B cell (primary cell): ENCODE results near the gene TENT4B. TPM values are rescaled to one million over a fixed set of nuclear protein-coding genes. Genes with fewer than 3 reads are reported as not detected.

Experiments
- ATAC-seq: fragments of 200-7000 bp; cut with Tn5 transposase; one replicate; pipeline ENCODE4 v1.10.0; 2021; ENCODE audit warnings: low read depth, mild to moderate bottlenecking, moderate number of reproducible peaks, moderate library complexity
- CTCF ChIA-PET: fragments of 350-600 bp; sonication (Branson Sonifier 250); formaldehyde crosslinking; loops from one replicate; lab custom pipeline; 2021; ENCODE audit warnings: antibody characterized with exemption, inconsistent platforms; lab: Charles Lee
- POLR2A ChIA-PET: fragments of 350-600 bp; sonication (Branson Sonifier 250); formaldehyde crosslinking; loops from one replicate; lab custom pipeline; 2021; ENCODE audit warnings: antibody characterized with exemption; lab: Charles Lee
- DNase-seq: peaks from one replicate; pipeline ENCODE4 v3.0.0; 2013
- H2AFZ ChIP-seq: 2 replicates; pipeline ENCODE4 v1.6.1; 2012; ENCODE audit warnings: mild to moderate bottlenecking, low read depth, low read length; ENCODE audit not compliant: insufficient read depth, poor library complexity, severe bottlenecking
- H3K27ac ChIP-seq, 2 donors: 1 replicate in 1 of 2; 2 replicates in 1 of 2; pipeline ENCODE4 v1.5.1; 2012 to 2013; ENCODE audit warnings: low read length in 2 of 2, mild to moderate bottlenecking in 2 of 2, moderate library complexity in 1 of 2
- H3K27me3 ChIP-seq, 4 experiments: fragments of 200-600 bp in 1 of 4; sonication (generic) in 1 of 4; replicated peaks in 1 of 4; 1 replicate in 2 of 4; 2 replicates in 2 of 4; pipeline versions ENCODE4 v1.6.1 to v1.7.0; 2013 to 2016; ENCODE audit warnings: low read length in 3 of 4, mild to moderate bottlenecking in 2 of 4, mixed read lengths in 1 of 4, moderate library complexity in 1 of 4; ENCODE audit not compliant: insufficient read depth in 4 of 4, control insufficient read depth in 3 of 4; ENCODE audit errors: control extremely low read depth in 1 of 4
- H3K36me3 ChIP-seq, 2 experiments: replicated peaks in 1 of 2; 1 replicate in 1 of 2; 2 replicates in 1 of 2; pipeline versions ENCODE4 v1.6.1 to v1.7.1; 2013; ENCODE audit warnings: low read length in 1 of 2; ENCODE audit not compliant: insufficient read depth in 2 of 2, control insufficient read depth in 1 of 2; ENCODE audit errors: control extremely low read depth in 1 of 2, extremely low read depth in 1 of 2
- H3K4me1 ChIP-seq, 2 donors: fragments of 200-600 bp in 1 of 2; sonication (generic) in 1 of 2; 1 replicate in 1 of 2; 2 replicates in 1 of 2; pipeline versions ENCODE4 v1.5.1 to v1.6.1; 2013 to 2017; ENCODE audit warnings: low read length in 2 of 2; ENCODE audit not compliant: control insufficient read depth in 2 of 2, insufficient read depth in 2 of 2
- H3K4me2 ChIP-seq: replicated peaks from 2 replicates; pipeline ENCODE3; 2012; ENCODE audit warnings: mild to moderate bottlenecking, low read depth, low read length; ENCODE audit not compliant: poor library complexity, severe bottlenecking
- H3K4me3 ChIP-seq, 5 experiments: fragments of 200-600 bp in 1 of 5; sonication (generic) in 1 of 5; 1 replicate in 3 of 5; 2 replicates in 2 of 5; pipeline versions ENCODE4 v1.5.1 to v1.7.0; 2011 to 2016; ENCODE audit warnings: low read length in 4 of 5, mild to moderate bottlenecking in 4 of 5, low read depth in 2 of 5, control low read depth in 1 of 5, moderate library complexity in 1 of 5; ENCODE audit not compliant: insufficient read depth in 1 of 5; ENCODE audit errors: control extremely low read depth in 1 of 5, extremely low read depth in 1 of 5
- H3K79me2 ChIP-seq: fragments of 200-600 bp; sonication (generic); one replicate; pipeline ENCODE4 v1.6.0; 2016; ENCODE audit warnings: low read length; ENCODE audit not compliant: control insufficient read depth, insufficient read depth
- H3K9ac ChIP-seq: fragments of 200-600 bp; sonication (generic); 2 replicates; pipeline ENCODE4 v1.6.1; 2017; ENCODE audit warnings: mild to moderate bottlenecking, low read length, moderate library complexity
- H3K9me3 ChIP-seq, 3 donors: one replicate each; pipeline versions ENCODE4 v1.6.1 to v1.7.1; 2013; ENCODE audit warnings: low read length in 2 of 3; ENCODE audit not compliant: control insufficient read depth in 2 of 3, insufficient read depth in 1 of 3; ENCODE audit errors: control extremely low read depth in 1 of 3
- H4K20me1 ChIP-seq: 2 replicates; pipeline ENCODE4 v1.6.0; 2012; ENCODE audit warnings: mild to moderate bottlenecking, low read length; ENCODE audit not compliant: insufficient read depth, control insufficient read depth, poor library complexity, severe bottlenecking
- H3K27ac Mint-ChIP-seq: one replicate; pipeline ENCODE4 v1.8.0; 2021; ENCODE audit warnings: mixed read lengths
- H3K27me3 Mint-ChIP-seq: one replicate; pipeline ENCODE4 v1.8.0; 2021; ENCODE audit warnings: mixed read lengths
- H3K4me1 Mint-ChIP-seq: one replicate; pipeline ENCODE4 v1.8.0; 2021; ENCODE audit warnings: mixed read lengths
- H3K4me3 Mint-ChIP-seq: one replicate; pipeline ENCODE4 v1.8.0; 2021; ENCODE audit warnings: mixed read lengths
- H3K9me3 Mint-ChIP-seq: one replicate; pipeline ENCODE4 v1.8.0; 2022; ENCODE audit warnings: mixed read lengths; ENCODE audit not compliant: insufficient read depth
- EZH2 ChIP-seq: IDR thresholded peaks from 2 replicates; pipeline ENCODE4 v1.6.1; 2012; ENCODE audit warnings: borderline replicate concordance, low read depth, mild to moderate bottlenecking, moderate library complexity, low read length; ENCODE audit not compliant: insufficient read depth, poor library complexity, severe bottlenecking
- WGBS: methylation state at CpG from one replicate; pipeline ENCODE4 v1.1.5; 2013; ENCODE audit warnings: missing lambda C conversion rate; ENCODE audit not compliant: insufficient coverage; 5-methylcytosine and 5-hydroxymethylcytosine counted together
- intact Hi-C: fragments of 100-400 bp; cut with micrococcal nuclease; formaldehyde crosslinking; loops from one replicate; pipeline ENCODE4 v1.10.0; 2022
- polyA plus RNA-seq: library from polyadenylated mRNA; depleted of rRNA; stranded (reverse); fragments of >200 nt; gene quantifications from 2 replicates; pipeline ENCODE4 v1.2.3, GENCODE V29; 2012
- total RNA-seq, 2 donors: library from RNA; stranded (reverse); fragments of 120-200 nt in 1 of 2; gene quantifications; 1 replicate in 1 of 2; 2 replicates in 1 of 2; pipeline versions ENCODE4 v1.2.3 to v1.2.4, GENCODE V29; 2013 to 2022
- TF ChIP-seq, protein P1 (sequence below): fragments of 200-600 bp; IDR thresholded peaks from one replicate; pipeline ENCODE4 v1.8.0; 2022; ENCODE audit warnings: antibody characterized with exemption, mild to moderate bottlenecking

Gene TENT4B
- total and polyA plus RNA-seq, 2 donors (not counting 1 experiment from before 2014, with no cell fraction given), result 6.1 to 17.1 TPM

DNA sequence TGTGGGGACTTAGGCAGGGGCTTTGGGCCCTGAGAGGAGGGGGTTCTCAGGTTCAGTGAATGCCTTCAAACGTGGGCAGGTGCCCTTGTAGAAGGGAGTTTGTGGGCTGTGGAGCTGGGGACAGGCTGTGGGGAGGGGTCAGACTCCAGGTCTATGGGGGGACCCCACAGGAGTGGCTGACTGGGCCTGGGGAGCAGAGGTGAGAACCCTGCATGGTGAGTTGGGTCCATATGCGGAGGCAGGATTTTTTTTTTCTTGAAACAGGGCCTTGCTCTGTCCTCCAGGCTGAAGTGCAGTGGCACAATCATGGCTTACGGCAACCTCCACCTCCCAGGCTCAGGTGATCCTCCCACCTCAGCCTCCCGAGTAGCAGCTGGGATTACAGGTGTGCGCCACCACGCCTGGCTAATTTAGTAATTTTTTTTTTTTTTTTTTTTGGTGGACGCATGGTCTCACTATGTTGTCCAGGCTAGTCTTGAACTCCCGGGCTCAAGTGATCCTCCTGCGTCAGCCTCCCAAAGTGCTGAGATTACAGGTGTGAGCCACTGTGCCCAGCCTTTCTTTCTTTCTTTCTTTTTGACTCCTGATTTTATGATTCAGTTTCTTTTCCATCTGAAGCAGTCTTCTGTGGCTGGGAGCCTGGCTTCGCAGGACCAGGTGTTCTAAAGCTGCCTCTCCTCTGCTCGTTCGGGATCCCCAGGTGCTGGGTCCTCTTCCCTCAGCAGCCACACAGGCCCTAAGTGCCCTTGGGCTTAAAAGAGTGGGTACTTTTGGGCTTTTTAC lies 94.2 kb downstream of the TENT4B start:
- Mint-ChIP-seq H3K27me3 (no peaks in the 10 kb centered on the region), H3K4me1 (peaks cover 11% of the 10 kb centered on the region), H3K9me3 (no peaks in the 10 kb centered on the region), H3K27ac (no peak overlapping the region), H3K4me3 (peak overlapping the region; percentile 84)
- no peak overlapping the region for H3K9ac ChIP-seq
- no peak overlapping the region for H3K4me3 ChIP-seq
- ATAC-seq, result no peak
- no peak overlapping the region for H2AFZ ChIP-seq
- H3K27ac ChIP-seq, result no peak overlapping the region
- intact Hi-C loops, result loop anchor here (2.0 kb wide), 2 partner anchors 27 to 35 kb away; no protein-coding TSS in a partner anchor
- POLR2A ChIA-PET, result interaction anchor here (1.2 to 1.5 kb wide), 2 partner anchors 26 to 380 kb away, joined by 3 to 5 read pairs; no protein-coding TSS in a partner anchor
- H3K4me2 ChIP-seq, result peak overlapping the region; percentile 100
- TF ChIP-seq, protein P1, sequence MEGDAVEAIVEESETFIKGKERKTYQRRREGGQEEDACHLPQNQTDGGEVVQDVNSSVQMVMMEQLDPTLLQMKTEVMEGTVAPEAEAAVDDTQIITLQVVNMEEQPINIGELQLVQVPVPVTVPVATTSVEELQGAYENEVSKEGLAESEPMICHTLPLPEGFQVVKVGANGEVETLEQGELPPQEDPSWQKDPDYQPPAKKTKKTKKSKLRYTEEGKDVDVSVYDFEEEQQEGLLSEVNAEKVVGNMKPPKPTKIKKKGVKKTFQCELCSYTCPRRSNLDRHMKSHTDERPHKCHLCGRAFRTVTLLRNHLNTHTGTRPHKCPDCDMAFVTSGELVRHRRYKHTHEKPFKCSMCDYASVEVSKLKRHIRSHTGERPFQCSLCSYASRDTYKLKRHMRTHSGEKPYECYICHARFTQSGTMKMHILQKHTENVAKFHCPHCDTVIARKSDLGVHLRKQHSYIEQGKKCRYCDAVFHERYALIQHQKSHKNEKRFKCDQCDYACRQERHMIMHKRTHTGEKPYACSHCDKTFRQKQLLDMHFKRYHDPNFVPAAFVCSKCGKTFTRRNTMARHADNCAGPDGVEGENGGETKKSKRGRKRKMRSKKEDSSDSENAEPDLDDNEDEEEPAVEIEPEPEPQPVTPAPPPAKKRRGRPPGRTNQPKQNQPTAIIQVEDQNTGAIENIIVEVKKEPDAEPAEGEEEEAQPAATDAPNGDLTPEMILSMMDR, result no peak
- no peak for TF ChIP-seq EZH2
- no peaks in the 10 kb centered on the region for H3K9me3 ChIP-seq
- H3K27me3 ChIP-seq, result peaks cover 0 to 11% (median 4%) of the 10 kb centered on the region in 4 experiments
- no peaks in the 10 kb centered on the region for H3K36me3 ChIP-seq
- 98% methylated on average over 4 of the region's 12 CpGs for WGBS
- CTCF ChIA-PET, result interaction anchor here (0.6 to 3.5 kb wide), 4 partner anchors 27 to 140 kb away, joined by 3 to 20 read pairs (median 6); no protein-coding TSS in a partner anchor
- DNase-seq, result no peak
- no peaks in the 10 kb centered on the region for H4K20me1 ChIP-seq
- peaks cover 6 to 15% of the 10 kb centered on the region in 2 donors for H3K4me1 ChIP-seq
- no peaks in the 10 kb centered on the region for H3K79me2 ChIP-seq
